ENCODE results near the gene KRT14.
"Not testable (repeated sequence)": the region's sequence is repeated elsewhere in the genome, so short reads cannot be mapped to it uniquely, and the experiment has no call there.

KRT14 gene

DNA sequence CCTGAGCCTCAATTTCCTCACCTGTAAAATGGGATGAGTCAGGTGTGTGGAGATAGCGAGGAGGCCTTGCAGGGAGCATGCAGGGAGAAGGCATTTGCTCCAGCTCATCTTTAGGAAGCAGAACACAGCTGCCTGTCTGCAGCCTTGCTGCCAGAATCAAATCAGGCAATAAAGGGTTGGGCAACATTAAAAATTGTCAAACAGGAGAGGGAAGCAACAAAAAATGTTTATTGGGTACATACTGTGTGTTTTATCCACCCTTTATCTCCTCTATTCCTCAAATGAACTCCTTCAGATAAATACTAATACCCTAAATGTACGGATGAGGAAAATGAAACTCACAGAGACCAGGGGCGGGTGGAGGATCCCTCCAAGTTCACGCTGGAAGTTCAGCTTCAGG lies 13.6 kb upstream of the KRT14 start:
- FAIRE-seq = no peak

DNA sequence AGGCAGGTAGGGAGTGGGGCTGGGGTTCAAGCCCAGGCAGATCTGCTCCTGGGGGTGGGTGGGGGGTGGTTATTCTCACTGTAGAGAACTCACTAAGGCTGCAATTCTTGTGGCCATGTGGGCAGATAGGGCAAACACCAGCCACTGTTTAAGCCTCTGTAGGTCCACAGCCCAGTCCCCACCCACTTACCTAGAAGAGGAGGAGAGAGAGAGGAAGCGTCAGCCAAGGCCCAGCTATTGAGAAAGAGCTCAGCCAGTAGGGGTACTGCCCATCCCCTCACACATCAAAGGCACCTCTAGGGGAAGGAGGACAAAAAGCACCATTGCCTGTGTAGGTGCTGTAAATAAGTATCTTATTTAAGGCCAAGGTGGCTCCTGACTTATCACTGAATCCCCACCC lies 13.0 kb upstream of the KRT14 start:
- FAIRE-seq = no peak

DNA sequence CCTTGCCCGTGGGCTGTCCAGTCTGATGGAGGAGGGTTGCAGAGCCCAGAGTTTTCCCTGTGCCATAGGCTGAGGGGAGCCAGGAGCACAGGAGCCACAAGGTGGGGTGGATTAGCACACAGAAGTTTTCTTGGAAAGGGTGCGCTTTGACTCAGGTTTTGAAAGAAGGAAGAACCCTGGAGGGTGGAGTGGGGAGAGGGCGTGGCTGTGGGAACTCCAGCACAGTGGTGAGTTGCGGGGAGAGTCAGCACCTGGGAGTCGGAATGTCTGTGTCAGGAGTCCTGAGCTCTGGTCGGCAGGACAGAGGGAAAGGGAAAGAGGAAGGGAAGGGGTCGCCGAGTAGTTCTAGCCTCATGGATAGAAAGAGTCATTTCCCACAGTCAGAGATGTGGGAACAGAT lies 8.9 kb upstream of the KRT14 start:
- no peak for FAIRE-seq

DNA sequence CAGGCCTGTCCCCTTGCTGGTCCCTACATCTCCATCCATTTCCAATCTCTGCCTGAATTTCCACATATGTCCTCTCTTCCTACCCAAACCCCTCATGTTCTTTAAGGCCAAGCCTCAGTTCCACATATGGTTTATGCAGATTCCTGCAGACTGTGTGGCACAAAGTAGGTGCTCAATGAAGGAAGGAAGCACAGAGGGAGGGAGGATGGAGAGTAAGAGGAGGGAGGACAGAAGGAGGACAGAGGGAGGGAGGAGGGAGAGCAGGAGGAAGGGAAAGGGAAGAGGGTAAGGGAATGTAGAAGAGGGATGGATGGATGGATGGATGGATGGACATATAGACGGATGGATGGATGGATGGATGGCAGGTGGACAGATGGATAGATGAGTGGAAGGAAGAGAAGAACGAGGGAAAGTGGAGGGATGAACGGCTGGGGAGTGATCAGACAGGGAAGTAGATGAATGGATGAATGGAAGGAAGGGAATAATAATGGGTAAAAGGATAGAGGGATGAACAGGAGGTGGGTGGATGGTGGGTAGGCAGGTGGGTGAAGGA lies 7.7 kb upstream of the KRT14 start:
- FAIRE-seq = no peak

DNA sequence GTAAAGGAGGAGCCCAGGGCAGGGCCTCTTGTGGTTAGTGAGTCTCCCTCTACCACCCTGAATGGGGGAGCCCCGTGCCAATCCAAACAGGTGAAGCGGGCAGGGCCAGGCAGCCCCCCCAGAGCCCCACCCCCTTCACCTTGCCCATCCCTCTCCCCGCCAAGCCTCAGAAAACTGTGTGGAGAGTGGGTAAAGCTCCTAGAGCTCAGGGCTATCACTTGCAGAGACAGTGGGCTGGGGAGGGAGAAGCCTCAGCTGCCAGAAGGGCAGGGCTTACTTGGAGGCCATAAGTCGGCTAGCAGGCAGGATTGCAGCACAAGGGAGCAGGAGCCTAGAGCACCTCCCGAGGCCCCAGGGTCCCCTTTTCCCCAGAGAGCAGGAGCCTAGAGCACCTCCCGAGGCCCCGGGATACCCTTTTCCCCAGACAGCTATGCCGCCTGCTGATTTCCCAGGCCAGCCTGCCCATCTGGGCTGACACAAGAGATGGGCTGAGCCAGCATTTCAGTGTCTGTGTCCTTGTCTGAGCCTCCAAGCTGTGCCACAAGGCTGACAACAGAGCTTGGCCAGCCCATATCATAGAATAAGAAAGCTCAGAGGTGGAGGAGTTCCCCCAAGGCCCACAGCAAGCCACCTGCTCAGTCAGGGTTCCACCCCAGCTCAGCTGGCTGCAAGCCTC lies 6.7 kb upstream of the KRT14 start:
- FAIRE-seq = no peak

DNA sequence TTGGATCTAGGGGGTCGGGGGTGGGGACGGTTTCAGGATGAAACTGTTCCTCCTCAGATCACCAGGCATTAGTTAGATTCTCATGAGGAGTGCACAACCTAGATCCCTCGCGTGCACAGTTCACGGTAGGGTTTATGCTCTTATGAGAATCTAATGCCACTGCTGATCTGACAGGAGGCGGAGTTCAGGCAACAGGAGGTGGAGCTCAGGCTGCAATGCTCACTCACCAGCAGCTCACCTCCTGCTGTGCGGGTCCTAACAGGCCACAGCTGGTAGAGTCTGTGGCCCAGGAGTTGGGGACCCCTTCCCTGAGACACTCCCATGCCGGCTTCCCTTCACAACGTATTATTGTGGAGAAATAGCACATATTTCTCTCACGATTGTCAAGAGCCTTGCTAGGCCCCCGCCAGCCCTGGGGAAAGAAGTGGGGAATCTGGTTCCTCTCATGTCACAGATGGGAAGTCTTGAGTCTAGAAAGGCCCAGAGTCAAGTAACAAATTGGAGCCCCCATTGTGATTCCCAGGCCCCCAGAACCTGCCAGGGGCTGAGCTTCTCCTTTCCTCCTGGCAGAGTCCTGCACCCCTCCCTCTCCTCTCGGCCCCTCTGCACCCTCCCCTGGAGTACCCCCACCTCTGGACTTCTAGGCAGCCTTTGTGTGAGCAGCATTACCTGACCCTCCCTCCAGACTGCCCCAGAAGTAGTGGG lies 6.1 kb upstream of the KRT14 start:
- no peak for FAIRE-seq

DNA sequence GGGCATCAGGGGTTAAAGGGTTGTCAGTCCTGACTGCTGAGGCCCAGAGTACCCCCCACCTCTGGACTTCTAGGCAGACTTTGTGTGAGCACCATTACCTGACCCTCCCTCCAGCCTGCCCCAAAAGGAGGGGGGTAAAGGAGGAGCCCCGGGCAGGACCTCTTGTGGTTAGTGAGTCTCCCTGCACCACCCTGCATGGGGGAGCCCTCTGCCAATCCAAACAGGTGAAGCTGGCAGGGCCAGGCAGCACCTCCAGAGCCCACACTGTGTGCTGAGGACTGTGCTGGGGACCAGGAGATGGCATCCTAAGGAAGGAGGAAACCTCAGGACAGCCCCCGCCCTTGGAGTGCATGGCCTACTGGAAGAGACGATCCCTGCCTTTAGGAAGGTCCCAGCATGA lies 2.6 kb upstream of the KRT14 start:
- no peak for FAIRE-seq

DNA sequence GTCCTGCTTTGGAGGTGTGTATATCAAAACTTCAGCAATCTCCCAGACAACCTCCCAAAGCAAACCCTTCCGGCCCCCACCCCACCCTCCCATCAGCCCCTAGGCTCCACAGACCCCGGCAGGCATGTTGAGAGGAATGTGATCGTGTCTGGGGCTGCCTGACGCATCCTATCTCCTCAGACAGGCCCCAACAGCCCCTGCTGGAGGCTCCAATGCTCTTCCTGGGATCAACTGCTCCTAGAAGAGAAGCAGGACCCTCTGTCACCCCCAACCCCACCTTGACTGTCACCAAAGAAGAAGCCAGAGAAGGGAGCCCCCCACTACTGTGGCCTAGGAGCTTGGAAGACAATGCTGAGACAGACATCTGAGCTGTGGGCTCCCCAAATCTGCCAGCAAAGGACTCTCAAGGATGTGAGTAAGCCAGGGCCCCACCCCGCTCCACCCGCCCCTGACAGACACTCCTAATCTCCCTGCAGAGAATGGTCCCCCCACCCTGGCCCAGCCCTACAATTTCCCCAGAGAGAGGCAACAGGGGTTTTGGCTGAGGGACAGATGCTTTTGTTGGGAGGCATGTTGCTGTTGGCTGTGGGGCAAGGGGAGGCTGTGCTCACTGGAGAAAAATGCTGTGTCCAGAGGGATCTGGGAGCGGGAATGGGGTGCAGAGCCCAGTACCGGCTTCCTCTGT lies 1.6 kb upstream of the KRT14 start:
- FAIRE-seq = no peak

DNA sequence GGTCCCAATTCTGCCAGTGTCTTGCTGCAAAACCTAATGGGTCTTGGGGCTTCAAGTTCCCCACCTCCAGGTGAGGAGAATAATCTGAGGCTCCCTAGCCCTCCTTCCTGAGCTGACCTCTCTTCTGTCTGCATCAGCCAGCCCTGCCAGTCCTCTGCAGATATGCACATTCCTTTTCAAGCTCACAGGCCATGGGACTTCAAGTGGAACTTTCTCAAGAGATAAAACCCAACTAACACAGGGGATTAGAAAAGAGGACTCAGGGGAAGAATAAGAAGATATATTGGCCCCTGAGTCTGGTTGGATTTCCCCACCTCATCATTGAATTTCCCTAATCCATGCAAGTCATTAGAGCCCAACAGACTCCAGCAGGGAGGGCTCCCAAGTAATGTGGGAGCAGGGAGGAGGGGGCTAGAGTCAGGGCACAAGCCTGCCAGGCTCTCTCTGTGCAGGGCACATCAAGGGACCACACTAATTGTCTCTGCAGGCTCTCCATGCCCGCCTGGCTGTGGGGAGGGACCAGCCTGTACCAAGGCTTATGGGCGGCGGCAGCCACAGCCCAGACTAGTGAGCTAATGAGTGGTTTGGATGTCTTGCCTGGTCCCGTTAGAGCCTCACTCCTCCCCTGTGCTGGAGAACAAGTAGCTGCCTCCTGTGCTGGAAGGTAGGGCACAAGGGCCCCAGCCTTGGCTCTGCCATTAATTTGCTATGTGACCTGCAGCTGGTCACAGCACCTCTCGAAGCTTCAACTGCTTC lies 1.2 kb downstream of the KRT14 start:
- no peak for FAIRE-seq

DNA sequence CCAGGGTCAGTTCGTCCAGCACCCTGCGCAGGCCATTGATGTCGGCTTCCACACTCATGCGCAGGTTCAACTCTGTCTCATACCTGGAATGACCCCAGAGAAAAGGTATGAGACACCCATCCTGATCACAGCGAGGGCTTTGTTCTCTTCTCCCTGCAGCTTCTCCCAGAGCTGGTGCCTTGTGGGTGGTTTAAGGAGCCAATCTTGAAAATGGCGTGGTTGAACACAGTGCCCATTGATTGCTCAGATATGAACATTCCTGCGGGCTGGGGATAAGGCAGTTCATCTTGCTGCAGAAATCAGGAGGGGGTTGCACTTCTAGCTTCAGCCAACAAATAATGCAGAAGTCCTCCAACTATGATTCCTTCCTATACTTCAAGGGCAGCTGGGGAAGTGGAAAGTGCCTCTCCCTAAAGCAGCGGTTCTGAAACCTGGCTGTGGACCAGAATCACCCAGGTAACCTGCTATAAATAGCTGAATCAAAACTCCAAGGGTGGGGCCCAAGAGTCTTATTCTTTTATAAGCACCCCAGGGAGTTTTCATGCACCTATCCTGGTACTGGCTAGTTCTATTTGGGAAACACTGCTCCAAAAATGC lies 2.3 kb downstream of the KRT14 start:
- not testable (repeated sequence) for FAIRE-seq

DNA sequence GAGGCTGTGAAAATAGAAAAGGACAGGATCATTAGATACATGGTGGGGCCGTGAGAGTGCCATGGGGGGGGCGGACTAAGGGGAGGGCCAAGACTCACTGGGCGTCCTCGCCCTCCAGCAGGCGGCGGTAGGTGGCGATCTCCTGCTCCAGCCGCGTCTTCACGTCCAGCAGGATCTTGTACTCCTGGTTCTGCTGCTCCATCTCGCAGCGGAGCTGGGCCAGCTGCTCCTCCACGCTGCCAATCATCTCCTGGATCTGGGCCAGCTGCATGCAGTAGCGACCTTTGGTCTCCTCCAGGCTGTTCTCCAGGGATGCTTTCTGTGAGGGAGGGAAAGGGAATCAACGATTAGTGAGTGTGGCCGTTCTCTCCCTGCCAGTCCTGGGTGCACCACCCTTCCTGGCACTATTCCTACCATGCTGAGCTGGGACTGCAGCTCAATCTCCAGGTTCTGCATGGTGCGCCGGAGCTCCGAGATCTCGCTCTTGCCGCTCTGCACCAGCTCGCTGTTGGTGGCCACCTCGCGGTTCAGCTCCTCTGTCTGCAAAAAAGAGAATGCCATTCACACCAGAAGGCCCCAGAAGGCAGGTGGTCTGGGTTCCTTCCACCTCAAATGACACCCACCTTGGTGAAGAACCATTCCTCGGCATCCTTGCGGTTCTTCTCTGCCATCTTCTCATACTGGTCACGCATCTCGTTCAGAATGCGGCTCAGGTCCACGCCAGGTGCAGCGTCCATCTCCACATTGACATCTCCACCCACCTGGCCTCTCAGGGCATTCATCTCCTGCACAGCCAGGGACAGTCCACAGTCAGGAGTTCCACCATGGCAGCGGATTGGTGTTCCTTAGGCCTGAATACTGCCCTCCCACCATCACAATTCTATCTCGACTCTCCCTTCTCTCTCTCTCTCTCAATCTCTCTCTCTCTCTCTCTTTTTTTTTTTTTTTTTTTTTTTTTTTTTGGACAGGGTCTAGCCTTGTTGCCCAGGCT lies 3.3 kb downstream of the KRT14 start:
- no peak for FAIRE-seq

DNA sequence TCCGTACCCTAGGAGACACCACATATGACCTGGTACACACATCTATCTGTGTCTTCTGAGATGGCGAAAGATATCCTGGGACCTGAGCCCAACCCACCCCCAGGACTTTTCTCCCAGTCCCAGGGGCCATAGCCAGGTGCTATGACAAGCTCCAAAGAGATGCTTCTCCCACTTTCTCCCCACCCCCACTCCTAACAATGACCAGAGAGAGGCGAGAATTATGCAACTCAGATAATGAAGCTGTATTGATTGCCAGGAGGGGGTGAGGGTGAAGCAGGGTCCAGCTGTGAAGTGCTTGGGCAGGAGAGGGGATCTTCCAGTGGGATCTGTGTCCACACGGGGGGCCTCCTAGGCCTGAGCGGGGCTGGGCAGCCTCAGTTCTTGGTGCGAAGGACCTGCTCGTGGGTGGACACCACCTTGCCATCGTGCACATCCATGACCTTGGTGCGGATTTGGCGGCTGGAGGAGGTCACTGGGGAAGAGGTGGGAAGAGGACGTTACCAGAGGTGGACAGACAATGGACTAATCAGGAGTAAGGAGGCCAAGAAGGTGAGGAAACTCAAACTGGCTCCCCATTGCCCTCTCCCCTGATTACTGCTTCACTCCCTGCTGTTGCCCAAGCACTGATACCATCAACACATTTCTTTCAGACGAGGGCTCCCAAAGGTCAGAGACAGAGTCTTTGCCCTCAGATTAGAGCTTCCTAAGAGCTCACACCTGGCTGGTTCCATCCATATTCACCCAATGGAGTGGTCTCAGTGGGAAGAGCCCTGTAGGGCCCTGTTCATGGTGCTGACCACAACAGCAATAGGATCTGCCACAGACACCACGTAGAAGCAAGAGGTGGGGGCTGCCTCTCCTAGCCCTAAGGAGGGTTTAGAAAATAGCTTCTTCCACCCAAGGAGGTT lies 4.4 kb downstream of the KRT14 start:
- FAIRE-seq = not testable (repeated sequence)

DNA sequence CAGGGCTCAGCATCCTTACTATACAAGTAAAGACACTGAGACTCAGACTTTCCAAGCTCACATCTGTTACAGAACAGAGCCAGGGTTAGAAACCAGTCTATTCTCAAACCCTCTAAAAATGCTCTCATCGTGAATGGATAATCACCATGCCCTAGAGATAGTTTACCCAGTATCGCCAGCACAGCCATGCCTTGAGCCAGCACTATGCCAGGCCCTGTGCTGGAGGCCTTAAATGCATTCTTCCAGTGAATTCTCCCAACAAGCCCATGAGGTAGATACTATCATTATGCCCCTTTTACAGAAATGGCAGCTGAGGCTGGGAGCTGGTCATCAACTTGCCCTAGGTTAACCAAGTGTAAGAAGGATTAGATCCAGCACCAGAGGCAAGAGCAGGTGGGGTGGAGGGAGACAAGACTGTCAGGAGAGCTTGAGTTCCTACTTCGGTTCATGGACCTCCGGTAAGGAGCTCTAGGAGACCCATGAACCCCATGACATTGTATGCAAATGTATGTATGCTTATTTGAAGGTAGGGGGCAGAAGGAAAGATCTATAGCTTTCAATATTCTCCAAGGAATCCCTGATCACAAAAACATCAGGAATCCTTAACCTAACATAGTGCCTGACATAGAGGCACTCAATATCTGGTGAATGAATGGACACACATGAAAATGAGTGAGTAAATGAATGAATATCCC lies 5.2 kb downstream of the KRT14 start:
- no peak for FAIRE-seq

DNA sequence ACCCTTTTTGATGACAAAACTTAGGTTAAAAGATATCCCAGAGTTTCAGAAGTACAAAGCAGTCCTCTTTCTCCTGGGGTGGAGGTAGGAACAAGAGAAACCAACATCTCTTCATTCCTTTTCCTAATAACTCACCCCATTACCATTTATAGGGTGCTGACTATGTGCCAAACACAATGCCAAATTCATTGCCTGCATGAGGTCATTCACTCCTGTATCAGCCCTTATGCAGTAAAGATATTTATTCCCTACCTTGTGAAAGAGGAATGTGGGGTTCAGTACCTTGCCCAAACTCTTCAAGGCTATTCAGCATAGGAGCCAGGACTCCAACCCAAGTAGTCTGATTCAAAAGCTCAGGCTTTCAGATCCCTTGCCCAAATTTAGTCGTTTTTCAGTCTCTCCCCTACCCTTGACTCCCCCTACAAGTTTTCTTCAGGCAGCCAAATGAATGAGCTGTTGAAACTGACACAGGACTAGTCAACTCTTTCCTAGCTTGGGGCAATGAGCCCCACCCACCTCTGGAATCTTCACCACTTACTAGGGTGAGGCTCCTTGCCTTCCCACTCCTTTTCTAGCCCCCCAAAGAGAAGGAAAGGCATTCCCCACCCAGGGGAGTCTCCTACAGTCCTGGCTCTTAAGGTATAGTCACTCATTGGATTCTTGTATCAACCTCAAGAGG lies 5.9 kb downstream of the KRT14 start:
- FAIRE-seq = no peak

DNA sequence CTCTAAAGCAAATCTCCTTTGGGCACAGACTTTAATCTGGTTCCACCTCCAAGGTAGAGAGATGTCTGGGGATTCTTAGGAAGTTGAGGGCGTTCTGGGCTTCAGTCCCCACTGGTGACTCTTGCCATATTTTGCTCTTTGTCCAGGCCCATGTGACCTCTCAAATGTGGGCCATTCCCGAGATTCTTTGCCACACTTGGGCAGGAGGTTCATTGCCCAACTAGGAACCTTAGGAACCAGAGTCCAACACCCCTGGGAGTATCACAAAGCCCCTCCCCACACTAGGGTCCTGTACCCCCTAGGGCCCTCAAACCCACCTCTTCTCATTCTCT lies 6.5 kb downstream of the KRT14 start:
- no peak for FAIRE-seq

DNA sequence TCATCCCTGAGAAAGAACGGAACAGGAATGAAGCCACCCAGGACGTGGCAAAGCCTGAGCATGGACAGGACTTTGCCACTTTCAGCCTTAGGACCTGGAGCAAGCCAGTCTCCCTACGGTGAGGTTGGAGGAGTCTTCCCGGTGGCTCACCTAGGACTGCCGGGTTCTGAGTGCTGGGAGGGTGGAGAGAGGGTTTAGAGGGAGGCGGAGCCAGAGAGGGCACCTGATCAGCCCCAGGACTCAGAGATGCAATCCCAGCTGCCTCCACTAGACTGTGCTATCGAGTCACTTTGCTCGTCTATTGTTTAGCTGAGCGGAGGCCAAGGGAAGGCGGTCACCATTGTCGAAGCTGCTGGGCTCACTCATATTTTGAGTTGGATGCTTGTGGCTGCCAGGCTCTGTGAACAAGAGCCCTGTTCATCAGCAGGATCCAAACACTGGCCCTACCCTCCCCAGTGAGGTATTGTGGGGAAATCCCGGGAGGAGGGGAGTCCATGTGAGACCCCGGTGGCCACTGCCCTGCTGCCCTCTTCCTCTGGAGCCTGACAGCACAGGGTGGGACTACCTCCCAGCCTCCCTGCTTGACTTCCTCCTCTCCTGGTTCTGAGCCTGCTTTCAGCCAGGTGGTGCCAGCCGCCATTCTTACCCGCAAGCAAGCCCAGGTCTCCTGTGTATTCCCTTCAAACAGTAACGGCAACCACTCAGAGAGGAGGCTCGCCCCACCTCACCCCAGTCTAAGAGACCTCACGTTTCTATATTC lies 7.0 kb downstream of the KRT14 start:
- no peak for FAIRE-seq

DNA sequence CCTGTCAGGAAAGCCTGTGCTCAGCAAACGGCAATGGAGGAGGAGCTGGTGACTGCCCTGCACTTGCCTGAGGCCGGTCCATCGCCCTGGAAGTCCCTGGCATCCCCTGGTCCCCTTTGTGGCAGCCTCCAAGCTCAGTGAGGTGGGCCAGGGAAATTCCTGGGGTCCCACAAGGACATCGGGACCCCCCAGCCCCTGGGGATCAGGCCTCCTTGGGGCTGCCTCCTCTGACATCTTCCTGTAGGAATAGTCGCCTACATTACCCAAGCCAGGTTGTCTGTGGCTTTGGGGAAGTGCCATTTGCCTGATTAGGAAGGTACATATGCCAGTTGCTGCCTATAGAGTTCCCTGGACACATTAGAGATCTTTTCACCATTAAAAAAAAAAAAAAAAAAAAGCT lies 7.7 kb downstream of the KRT14 start:
- no peak for FAIRE-seq

DNA sequence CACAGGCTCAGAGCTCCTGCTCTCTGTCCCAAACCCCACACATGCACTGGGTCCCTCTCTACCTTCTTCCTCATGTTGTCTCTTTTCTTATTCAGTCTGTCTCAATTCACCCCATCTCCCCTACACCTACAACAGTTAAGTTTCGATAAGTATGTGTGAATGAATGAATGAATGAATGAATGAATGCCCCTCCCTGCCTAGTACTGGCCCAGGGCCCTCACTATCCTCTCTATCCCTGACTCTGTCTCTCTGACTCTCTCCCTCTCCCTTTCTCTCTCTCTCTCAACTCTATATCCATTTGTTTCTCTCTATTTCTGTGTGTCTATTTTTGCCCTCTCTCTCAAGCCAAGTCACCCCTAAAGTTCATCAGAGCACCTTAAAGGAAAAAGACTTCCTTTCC lies 8.2 kb downstream of the KRT14 start:
- no peak for FAIRE-seq
